IMR-90 (cell line): ENCODE results near the gene CUL4B. TPM values are rescaled to one million over a fixed set of nuclear protein-coding genes. Genes with fewer than 3 reads are reported as not detected.
A peak's percentile ranks its signal among the peaks of the same experiment; 100 is the strongest.

Experiments
- ATAC-seq: fragments of 200-7000 bp; cut with Tn5 transposase; 2 replicates; pipeline ENCODE4 v1.9.1; 2020; ENCODE audit warnings: low read depth, mild to moderate bottlenecking, moderate library complexity
- BruUV-seq: library from RNA; stranded (reverse); fragments of 400-500 nt; replicated peaks from 2 replicates; lab custom pipeline; 2021; lab: Mats Ljungman, UMichigan
- CTCF ChIA-PET: fragments of 300-600 bp; formaldehyde crosslinking; extraction: SDS; loops from one replicate; lab custom pipeline; 2021; ENCODE audit warnings: antibody characterized with exemption; lab: Yijun Ruan, JAX
- POLR2A ChIA-PET: fragments of 300-600 bp; sonication (Branson Sonifier 250); formaldehyde crosslinking; loops from one replicate; lab custom pipeline; 2022; ENCODE audit warnings: antibody characterized with exemption; ENCODE audit not compliant: unreplicated experiment; lab: Charles Lee
- DNase-seq: peaks from one replicate; pipeline ENCODE4 v3.0.0; 2013
- H2AFZ ChIP-seq: replicated peaks from 2 replicates; pipeline ENCODE3; 2013; ENCODE audit warnings: low read length, mild to moderate bottlenecking; ENCODE audit not compliant: poor library complexity
- H2AK5ac ChIP-seq: 2 replicates; pipeline ENCODE4 v1.6.1; 2013; ENCODE audit warnings: low read depth, low read length, inconsistent platforms
- H2AK9ac ChIP-seq: replicated peaks from 2 replicates; pipeline ENCODE3; 2013; ENCODE audit warnings: mild to moderate bottlenecking, low read depth, low read length, moderate library complexity; ENCODE audit not compliant: poor library complexity
- H2BK120ac ChIP-seq: 2 replicates; pipeline ENCODE4 v1.6.1; 2013; ENCODE audit warnings: low read depth, low read length, inconsistent platforms
- H2BK15ac ChIP-seq: 3 replicates; pipeline ENCODE4 v1.6.1; 2013; ENCODE audit warnings: low read depth, low read length, inconsistent platforms
- H2BK20ac ChIP-seq: 2 replicates; pipeline ENCODE4 v1.6.1; 2013; ENCODE audit warnings: low read depth, mild to moderate bottlenecking, inconsistent platforms, low read length, moderate library complexity
- H2BK5ac ChIP-seq: 2 replicates; pipeline ENCODE4 v1.6.1; 2013; ENCODE audit warnings: mild to moderate bottlenecking, low read depth, low read length, inconsistent platforms; ENCODE audit not compliant: poor library complexity, severe bottlenecking
- H3K14ac ChIP-seq: replicated peaks from 2 replicates; pipeline ENCODE4 v1.6.1; 2013; ENCODE audit warnings: low read depth, low read length, inconsistent platforms
- H3K18ac ChIP-seq: 2 replicates; pipeline ENCODE4 v1.6.1; 2013; ENCODE audit warnings: low read depth, low read length, control low read depth
- H3K23ac ChIP-seq: 2 replicates; pipeline ENCODE4 v1.6.1; 2013; ENCODE audit warnings: low read depth, low read length, inconsistent platforms
- H3K27ac ChIP-seq: 2 replicates; pipeline ENCODE4 v1.5.1; 2013; ENCODE audit warnings: mild to moderate bottlenecking, control low read depth, low read length; ENCODE audit not compliant: insufficient read depth
- H3K27me3 ChIP-seq: 2 replicates; pipeline ENCODE4 v1.6.1; 2013; ENCODE audit warnings: low read length; ENCODE audit not compliant: control insufficient read depth, insufficient read depth
- H3K36me3 ChIP-seq: 2 replicates; pipeline ENCODE4 v1.6.1; 2013; ENCODE audit warnings: low read length, mixed read lengths; ENCODE audit not compliant: control insufficient read depth, insufficient read depth
- H3K4ac ChIP-seq: 2 replicates; pipeline ENCODE4 v1.6.1; 2013; ENCODE audit warnings: low read depth, low read length, inconsistent platforms
- H3K4me1 ChIP-seq: 2 replicates; pipeline ENCODE4 v1.6.1; 2013; ENCODE audit warnings: low read length, mixed read lengths; ENCODE audit not compliant: control insufficient read depth, insufficient read depth
- H3K4me2 ChIP-seq: 2 replicates; pipeline ENCODE4 v1.6.1; 2013; ENCODE audit warnings: low read depth, mild to moderate bottlenecking, control low read depth, low read length, moderate library complexity
- H3K4me3 ChIP-seq: 2 replicates; pipeline ENCODE4 v1.5.1; 2013; ENCODE audit warnings: low read depth, mild to moderate bottlenecking, control low read depth, low read length, moderate library complexity; ENCODE audit not compliant: insufficient read depth
- H3K56ac ChIP-seq: 2 replicates; pipeline ENCODE4 v1.6.1; 2013; ENCODE audit warnings: low read length, inconsistent platforms; ENCODE audit not compliant: insufficient read depth; ENCODE audit errors: extremely low read depth
- H3K79me1 ChIP-seq, 2 experiments: 2 replicates each; pipeline ENCODE4 v1.6.1; 2013; ENCODE audit warnings: low read length in 2 of 2, inconsistent platforms in 1 of 2, low read depth in 1 of 2
- H3K9ac ChIP-seq: 2 replicates; pipeline ENCODE4 v1.6.1; 2013; ENCODE audit warnings: low read depth, low read length, control low read depth
- H3K9me1 ChIP-seq: 2 replicates; pipeline ENCODE4 v1.6.1; 2013; ENCODE audit warnings: low read length, inconsistent platforms; ENCODE audit not compliant: insufficient read depth
- H3K9me3 ChIP-seq: 2 replicates; pipeline ENCODE4 v1.6.1; 2013; ENCODE audit warnings: low read length; ENCODE audit not compliant: control insufficient read depth, insufficient read depth
- H4K20me1 ChIP-seq: 2 replicates; pipeline ENCODE4 v1.6.1; 2013; ENCODE audit warnings: low read length, inconsistent platforms; ENCODE audit not compliant: insufficient read depth
- H4K5ac ChIP-seq: 2 replicates; pipeline ENCODE4 v1.6.1; 2013; ENCODE audit warnings: mild to moderate bottlenecking, low read depth, low read length, control low read depth
- H4K8ac ChIP-seq, 2 experiments: 2 replicates each; pipeline ENCODE4 v1.6.1; 2013; ENCODE audit warnings: low read depth in 2 of 2, low read length in 2 of 2, control low read depth in 1 of 2, inconsistent platforms in 1 of 2
- H4K91ac ChIP-seq: 2 replicates; pipeline ENCODE4 v1.6.1; 2013; ENCODE audit warnings: low read depth, low read length, inconsistent platforms; ENCODE audit not compliant: insufficient read depth
- MAFK ChIP-seq: IDR thresholded peaks from 2 replicates; pipeline ENCODE4 v1.6.1; 2012; ENCODE audit warnings: low read depth, low read length, improper control_type of control experiment
- RCOR1 ChIP-seq: IDR thresholded peaks from 2 replicates; pipeline ENCODE4 v1.6.1; 2012; ENCODE audit warnings: mild to moderate bottlenecking, low read length, improper control_type of control experiment; ENCODE audit not compliant: insufficient replicate concordance
- WGBS, 2 experiments: methylation state at CpG; one replicate each; pipeline versions ENCODE4 v1.1.5 to v1.1.7; 2013; ENCODE audit warnings: missing lambda C conversion rate in 2 of 2; ENCODE audit not compliant: insufficient read length in 1 of 2; ENCODE audit errors: extremely low coverage in 2 of 2; 5-methylcytosine and 5-hydroxymethylcytosine counted together
- dilution Hi-C: fragments of 300-500 bp; cut with HindIII; formaldehyde crosslinking; loops from one replicate; pipeline ENCODE4 v1.14.3; 2018; ENCODE audit warnings: low sequenced_read_pairs; ENCODE audit not compliant: unreplicated experiment
- in situ Hi-C: fragments of 300-500 bp; cut with MboI; formaldehyde crosslinking; loops from 3 replicates; pipeline ENCODE4 v1.14.3; 2019; ENCODE audit warnings: low sequenced_read_pairs, inconsistent platforms, mixed read lengths
- intact Hi-C: fragments of 100-400 bp; cut with micrococcal nuclease; formaldehyde crosslinking; loops from 2 replicates; pipeline ENCODE4 v1.10.0; 2022
- polyA plus RNA-seq, 3 experiments: library from polyadenylated mRNA; depleted of rRNA; stranded (reverse); fragments of >200 nt; gene quantifications; 2 replicates each; pipeline ENCODE4 v1.2.3, GENCODE V29; 2012; ENCODE audit warnings: low replicate concordance in 1 of 3
- total RNA-seq: library from RNA; depleted of rRNA; stranded (reverse); fragments of >200 nt; gene quantifications from 2 replicates; pipeline ENCODE4 v1.2.3, GENCODE V29; 2012

CUL4B gene
- total and polyA plus RNA-seq, 2 of the 4 experiments (the other 2 are of a cell fraction) = 19.4 to 30.9 TPM

DNA sequence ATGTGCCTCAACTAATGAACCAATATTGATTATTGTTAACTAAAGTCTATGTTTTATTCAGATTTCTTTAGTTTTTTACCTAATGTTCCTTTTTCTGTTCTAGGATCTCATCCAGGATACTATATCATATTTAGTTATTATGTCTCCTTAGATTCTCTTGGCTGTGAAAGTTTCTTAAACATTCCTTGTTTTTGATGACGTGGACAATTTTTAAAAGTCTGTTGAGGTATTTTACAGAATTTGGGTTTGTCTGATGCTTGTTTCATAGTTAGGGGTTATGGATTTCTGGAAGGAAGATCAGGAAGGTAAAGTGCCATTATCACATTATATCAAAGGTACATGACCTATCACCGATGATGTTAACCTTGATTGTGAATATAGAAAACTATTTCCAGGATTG lies 24.9 kb upstream of the CUL4B start:
- WGBS, 2 experiments = no CpG with 5 or more reads among the region's 2 CpGs
- Histone ChIP-seq H2AFZ (no peak overlapping the region), H2BK5ac (no peak overlapping the region), H3K27me3 (no peaks in the 10 kb centered on the region), H3K9me1 (no peaks in the 10 kb centered on the region), H3K79me1 (no peaks in the 10 kb centered on the region), H2BK15ac (no peak overlapping the region), H4K8ac (no peak overlapping the region), H3K36me3 (no peaks in the 10 kb centered on the region), H3K56ac (no peak overlapping the region), H4K91ac (no peak overlapping the region), H3K9ac (no peak overlapping the region), H3K4ac (no peak overlapping the region), H3K4me1 (no peaks in the 10 kb centered on the region), H3K18ac (no peak overlapping the region), H2BK120ac (no peak overlapping the region), H2BK20ac (no peak overlapping the region), H2AK5ac (no peak overlapping the region), H4K20me1 (no peaks in the 10 kb centered on the region), H4K5ac (no peak overlapping the region), H3K9me3 (no peaks in the 10 kb centered on the region), H2AK9ac (no peak overlapping the region), H3K27ac (no peak overlapping the region), H3K14ac (no peak overlapping the region), H3K23ac (no peak overlapping the region), H3K4me2 (no peak overlapping the region), H3K4me3 (no peak overlapping the region)
- intact Hi-C loops (no loop called here), in situ Hi-C loops (no loop called here), dilution Hi-C loops (no loop called here)
- DNase-seq (no peak), ATAC-seq (no peak)
- TF ChIP-seq RCOR1 = no peak
- peak; percentile 90 for TF ChIP-seq MAFK
- ChIA-PET POLR2A (no interaction called here), CTCF (no interaction called here)
- BruUV-seq = no TSS peak
